T-helper 22 cell (primary cell): Measurements from ENCODE around the gene DMPK.

Experiments
- DNase-seq: peaks from one replicate; pipeline ENCODE4 v3.0.0-alpha.2; 2020; ENCODE audit warnings: low read depth

Gene DMPK

GRCh38 chr19:45782162-45782691 is at the start of gene DMPK:
Gene DMPK (minus strand): TSS chr19:45782490. CDS start chr19:45782352, 138 bp downstream.
- no peak for DNase-seq

DNA sequence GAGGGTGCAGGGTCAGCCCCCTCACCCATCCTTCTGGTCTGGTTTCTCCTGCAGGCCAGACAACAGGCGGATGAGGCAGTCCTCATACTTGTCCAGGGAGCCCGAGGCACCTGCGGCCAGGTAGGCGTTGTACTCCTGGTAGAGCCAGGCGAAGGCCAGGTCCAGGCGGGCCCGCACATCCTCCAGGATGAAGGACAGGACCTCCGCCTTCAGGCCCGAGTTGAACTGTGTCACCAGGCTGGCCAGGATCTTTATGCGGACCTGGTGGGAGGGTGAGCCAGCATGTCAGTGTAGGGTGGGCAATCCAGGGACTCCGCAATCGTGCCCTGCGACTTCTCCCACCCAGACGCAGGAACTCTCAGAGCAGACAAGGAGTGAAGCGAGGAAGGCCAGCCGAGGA is 46.7 kb upstream of the DMPK start:
- no peak for DNase-seq

- no peak for DNase-seq
These were observed 46.2 kb upstream of the DMPK start for GRCh38 chr19:45828523-45828922.

DNA sequence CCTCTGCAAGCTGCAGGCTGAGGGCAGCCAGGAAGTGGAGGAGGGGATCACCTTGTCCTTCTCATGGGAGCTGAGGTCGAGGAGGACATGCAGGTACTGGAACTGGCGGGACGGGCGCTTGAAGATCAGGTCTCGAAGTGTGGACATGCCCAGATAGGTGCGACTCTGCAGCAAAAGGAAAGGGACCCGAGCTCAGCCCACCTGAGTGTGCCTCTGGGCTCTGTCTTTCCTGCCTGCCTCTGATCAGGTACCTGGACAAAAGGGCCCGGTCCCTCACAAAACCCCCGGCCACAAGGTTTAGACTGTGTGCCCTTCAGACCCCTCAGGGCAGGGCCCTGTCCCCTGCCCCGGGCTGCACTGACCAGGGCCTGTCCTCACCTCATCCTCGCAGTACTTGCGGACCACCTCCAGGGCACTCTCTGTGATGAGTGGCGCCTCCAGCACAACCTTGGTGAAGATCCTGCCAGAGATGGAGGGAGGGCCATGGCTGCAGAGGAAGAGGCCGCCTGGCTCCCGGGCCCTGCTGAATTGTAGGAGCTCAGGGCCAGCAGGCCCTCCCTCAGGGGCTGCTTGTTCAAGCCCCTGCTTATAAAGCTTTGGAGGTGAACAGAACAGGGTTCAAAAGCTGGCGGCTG is 45.3 kb upstream of the DMPK start:
- DNase-seq: no peak

- no peak for DNase-seq
These were observed 44.6 kb upstream of the DMPK start for GRCh38 chr19:45826934-45827333.

GRCh38 chr19:45825917-45826893 is 43.9 kb upstream of the DMPK start:
- DNase-seq: no peak

GRCh38 chr19:45825263-45825605 is 42.9 kb upstream of the DMPK start:
- DNase-seq: no peak

DNA sequence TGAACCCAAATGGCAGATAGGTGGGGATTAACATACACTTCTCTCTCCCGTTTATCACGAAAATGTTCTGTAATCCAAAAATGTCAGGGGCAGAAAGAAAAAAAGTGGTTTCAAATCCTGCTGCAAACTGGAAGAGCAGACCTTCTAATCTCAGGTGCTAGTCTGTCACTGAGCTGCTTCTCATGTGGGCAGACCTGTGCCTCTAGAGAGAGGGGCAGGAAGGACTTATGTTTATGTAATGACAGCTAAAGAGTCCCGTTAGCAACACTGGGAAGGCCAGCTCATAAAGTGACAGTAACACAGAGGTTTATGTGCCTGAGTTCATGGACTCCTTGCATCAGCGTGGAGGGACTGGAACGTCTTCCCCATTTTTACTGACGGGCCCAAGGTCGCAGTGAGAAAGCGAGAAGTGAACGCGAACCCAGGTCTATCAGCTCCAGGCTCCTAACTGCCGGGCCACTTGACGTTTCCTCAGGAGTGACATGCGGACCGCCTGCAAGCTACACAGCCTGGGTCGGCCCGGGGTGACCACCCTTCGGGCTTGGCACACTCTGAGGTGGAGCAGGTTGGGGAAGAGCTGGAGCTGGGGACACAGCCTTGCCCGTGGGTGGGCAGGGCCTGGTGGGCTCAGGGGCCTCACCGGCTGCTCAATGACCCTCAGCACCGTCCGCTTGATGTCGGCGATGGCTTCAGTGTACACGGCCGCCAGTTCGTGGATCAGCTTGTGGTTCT is 42.4 kb upstream of the DMPK start:
- DNase-seq: no peak

DNA sequence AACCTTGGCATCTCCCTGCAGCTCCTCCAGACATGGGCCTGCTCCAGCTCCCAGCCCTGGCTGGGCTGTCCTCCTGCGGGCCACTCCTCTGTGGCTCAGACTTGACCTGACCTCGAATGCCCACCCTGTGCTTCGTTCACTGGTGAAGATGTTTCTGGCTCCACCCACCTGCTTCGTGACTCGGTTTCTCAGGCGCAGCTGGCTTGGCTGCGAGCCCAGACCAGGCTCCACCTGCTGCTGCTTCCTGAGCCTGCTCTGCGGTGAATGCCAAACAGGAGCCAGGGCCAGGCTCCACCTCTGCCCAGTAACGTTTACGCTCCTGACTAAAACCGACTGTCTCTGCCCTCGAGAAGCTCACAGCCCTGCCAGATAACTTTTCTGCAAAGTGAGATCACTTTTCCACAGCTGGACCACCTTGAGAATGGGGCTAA is 41.8 kb upstream of the DMPK start:
- DNase-seq: no peak

DNA sequence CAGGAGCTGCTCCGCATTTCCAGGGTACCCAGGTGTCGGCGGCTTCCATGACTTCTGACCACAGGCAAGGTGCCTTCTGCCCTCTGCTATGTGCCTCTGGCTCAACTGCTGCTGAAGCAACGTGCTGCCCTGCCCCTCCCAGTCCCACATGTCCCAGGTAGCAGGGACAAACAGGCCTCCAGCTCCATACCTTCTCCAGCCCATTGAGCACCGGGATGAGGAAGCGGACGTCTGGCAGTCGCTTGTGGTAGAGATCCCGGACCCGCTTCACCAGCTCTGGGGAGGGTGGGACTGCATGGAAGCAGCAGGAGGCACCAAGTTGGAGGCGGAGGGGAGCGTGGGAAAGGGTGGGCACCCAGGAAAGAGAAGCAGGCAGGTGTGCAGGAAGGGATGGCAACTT is 40.9 kb upstream of the DMPK start:
- no peak for DNase-seq

- no peak for DNase-seq
These were observed 40.4 kb upstream of the DMPK start for GRCh38 chr19:45822716-45823115.

GRCh38 chr19:45821570-45821969 is 39.3 kb upstream of the DMPK start:
- no peak for DNase-seq

DNA sequence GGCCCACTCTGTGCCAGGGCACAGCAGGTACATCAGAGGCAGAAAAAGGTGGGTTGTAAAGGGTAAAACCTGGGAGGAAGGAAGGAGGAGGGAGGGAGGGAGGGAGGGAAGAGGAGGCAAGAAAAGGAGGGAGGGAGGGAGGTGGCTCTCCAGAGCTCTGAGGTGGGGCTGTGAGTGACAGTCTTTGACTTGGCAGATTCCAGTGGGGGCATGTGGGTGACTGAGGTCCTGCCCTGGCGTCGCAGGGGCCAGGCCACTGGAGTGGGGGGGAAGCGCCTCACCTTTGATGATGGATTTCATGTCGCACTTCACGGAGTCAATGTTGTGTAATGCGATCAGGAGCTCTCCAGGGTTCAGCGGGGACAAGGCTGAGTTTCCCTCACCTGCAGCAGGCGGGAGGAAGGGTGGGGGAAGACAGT is 38.8 kb upstream of the DMPK start:
- DNase-seq: no peak

DNA sequence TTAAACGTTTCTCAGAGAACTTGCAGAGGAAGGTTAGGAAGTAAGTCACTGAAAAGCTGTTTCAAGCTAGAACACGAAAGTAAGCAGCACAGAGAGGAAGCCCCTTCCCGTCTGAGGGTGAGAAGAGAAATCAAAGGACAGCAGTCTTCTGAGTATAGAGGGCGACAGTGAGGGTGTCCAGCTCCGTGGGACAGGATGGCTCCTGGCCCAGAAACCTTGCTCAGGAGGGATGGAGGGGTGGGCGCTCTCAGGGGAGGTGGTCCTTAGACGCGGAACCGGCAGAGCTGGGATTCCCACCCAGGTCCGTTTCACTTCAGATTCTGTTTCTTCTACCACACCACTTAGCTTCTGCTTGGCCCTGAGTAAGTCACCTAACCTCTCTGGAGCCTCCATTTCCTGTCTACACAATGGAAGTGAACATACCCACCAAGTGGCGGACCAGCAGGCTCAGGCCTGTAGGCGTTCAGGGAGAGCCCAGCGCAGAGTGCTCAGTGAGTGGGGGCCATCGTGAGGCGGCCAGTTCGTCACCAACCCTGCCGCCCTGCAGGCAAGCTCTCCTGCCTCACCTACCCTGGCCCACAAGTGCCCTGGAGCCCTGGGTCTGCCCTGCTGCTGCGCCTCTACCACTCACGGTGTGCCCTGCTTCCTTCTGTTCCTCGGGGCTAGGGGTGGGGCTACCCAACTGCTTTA is 38.3 kb upstream of the DMPK start:
- DNase-seq: no peak

DNA sequence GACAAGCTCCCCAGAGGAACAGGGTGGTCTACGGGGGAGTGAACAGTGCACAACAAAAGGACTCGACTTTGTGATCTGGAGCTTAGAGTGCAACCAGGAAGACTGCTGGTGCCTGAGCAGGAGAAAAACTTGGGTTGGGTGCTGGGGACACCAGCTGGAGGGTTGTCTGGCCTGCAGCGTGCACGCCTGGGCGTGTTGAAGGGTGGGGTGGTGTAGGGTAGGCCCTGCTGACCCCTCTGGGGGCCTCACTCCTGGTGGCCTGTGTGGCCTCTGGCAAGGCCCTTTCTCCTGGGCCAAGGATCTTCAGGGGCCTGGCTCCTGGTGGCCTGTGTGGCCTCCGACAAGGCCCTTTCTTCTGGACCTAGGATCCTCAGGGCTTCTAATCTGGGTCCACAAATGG is 37.5 kb upstream of the DMPK start:
- DNase-seq: no peak

GRCh38 chr19:45817725-45818301 is 35.5 kb upstream of the DMPK start:
- DNase-seq: no peak

- DNase-seq: peak; percentile 84
These were observed 34.9 kb upstream of the DMPK start for GRCh38 chr19:45817010-45817724.

- DNase-seq: no peak
These were observed 34.1 kb upstream of the DMPK start for GRCh38 chr19:45816236-45817009.

DNA sequence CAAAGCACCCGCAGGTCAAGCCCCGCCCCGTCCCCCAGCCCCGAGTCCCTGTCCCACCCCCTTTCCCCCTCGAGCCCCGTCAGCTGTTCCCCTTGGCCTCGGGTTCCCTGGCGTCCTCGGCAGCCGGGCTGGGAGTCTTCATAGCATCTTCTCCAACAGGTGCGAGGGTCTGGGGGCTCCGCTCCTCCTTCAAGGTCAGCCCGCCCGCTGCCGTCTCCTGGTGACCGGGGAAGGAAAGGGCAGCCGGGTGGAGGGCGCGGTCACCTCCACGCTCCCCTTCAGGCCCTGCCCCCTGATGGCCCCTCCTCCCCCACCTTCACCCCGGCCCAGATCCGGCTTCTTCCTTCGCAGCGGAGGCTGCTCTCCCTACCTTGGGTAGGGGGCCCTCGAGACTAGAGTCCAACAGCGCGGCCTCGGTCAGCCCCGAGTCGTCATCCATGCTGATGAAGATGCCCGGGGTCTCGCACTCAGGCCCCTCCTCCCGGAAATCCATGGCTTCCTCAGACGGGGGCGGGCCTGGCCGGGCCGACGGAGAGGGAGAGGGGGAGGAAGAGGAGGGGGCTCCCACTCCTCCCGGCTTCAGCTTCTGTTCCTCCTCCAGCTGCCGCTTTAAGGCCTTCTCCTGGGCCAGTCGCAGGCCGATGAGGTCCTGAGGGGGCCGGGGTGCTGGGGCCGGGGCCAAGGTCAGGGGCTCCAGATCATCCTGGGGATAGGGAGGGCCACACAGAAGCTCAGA is 33.4 kb upstream of the DMPK start:
- no peak for DNase-seq
